NCI-H146 treated with DMSO at 0.1 percent for 48 hours (cell line): Measurements from ENCODE around the gene TASOR.

Experiments
- DNase-seq: peaks from one replicate; lab custom pipeline; 2025; ENCODE audit not compliant: unreplicated experiment; lab: John Stamatoyannopoulos, UW

The TASOR gene

DNA sequence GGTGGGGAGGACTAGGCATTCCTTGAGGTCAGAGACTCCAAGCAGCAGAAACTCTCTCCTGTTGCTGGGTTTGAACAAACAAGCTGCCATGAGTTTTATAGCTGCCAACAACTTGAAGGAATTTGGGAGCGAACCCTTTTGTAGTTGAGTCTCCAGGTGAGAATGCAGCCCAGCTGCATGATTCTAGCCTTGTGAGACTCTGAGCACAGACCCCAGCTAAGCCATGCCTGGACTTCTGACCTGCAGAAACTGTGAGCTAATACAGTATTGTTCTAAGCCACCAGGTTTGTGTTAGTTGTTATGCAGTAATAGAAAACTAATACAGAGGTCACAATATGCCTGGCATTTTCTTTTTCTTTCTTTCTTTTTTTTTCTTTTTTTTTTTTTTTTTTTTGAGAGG lies 6.2 kb upstream of the TASOR start:
- DNase-seq = no peak

- no peak for DNase-seq
These were observed 5.1 kb upstream of the TASOR start for GRCh38 chr3:56688191-56688590.

DNA sequence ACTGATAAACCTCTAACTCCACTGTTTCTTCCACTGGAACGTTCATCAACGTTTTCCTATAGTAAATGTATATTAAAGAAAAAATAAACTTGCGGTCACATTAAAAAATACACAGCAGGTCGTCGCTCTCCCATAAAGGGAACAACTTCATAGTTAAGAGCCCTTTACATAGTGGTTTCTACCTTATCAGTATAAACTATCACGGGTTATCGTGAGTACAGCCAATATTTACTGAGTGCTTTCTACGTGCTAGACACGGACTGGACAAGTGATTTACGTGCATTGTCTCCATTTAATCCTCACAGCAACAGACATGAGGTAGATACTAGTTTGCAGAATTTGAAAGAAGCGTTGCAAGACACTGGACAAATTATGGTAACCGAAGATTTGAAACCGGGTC lies 964 bp upstream of the TASOR start:
- no peak for DNase-seq

DNA sequence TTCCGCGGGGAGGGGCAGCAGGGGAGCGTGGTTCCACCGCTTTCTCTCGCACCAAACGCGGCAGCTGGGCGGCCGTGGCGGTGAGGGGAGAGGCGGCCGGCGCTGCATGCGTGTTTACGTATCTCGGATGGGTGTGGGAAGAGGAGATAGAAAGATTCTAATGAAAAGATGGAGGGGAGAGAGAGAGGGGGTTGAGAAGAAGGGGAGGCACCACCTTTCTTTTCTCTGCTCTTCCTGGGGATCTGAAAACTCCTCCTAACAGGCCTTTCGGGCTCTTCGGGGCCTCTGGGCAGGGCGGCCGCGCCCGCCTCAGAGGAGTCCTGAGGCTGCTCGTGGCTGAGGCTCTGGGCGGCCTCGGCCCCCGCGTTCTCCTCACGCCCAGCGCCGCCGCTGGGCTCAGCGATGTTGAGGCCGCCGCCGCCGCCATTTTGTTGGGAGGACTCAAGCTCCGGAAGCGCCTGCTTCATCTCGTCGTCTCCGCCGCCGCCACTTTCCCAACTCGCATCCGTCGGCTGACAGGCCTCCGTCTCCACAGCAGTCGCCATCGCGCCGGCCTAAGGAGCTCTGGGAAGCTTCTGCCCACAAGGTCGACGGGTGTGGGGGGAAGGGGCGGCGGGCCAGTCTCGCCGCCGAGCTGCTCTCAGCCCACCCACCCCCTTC lies 473 bp downstream of the TASOR start:
- peak; percentile 57 for DNase-seq

GRCh38 chr3:56681984-56682461 lies 1.0 kb downstream of the TASOR start:
- DNase-seq = no peak

DNA sequence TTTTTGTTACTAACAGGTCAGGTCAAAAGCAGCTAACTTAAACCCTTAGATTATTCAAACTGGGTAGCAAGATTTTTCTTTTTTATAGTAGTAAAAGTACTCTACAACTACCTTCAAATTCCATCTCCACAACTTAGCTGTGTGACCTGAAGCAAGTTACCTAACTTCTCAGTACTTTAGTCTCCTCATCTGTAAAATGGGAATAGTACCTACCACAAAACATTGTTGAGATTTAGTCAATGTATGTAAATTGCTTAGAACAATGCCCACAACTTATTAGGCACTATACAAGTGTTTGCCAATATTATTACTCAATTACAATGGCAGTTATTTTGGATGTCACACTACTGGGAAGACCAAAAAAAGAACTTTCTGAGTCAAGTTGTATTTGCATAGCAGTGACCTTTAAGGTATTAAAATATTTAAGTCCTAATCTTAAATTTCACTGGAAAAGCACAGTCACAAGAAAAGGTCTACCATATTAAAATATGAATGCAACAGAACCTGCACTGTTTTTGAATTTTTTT lies 2.9 kb downstream of the TASOR start:
- no peak for DNase-seq

DNA sequence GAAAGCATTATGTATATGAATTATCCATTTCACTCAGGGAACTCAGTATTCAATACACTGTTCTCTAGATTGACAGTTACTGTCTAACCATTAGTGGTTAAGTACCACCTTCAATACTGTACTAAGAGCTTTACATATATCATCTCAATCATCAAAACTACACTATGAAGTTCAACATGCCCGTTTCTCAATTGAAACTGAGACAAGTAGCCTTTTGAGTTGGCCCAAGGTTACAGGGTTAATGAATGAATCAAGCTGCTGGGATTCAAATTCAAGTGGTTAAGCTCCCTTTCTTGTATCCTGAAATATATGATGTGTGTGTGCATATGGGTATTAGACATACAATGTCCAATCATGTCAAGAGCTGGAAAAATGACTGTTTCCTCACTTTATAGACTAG lies 5.8 kb downstream of the TASOR start:
- DNase-seq = no peak

GRCh38 chr3:56673781-56674457 lies 9.1 kb downstream of the TASOR start:
- DNase-seq = no peak

GRCh38 chr3:56667973-56668579 lies 15.0 kb downstream of the TASOR start:
- DNase-seq = no peak

DNA sequence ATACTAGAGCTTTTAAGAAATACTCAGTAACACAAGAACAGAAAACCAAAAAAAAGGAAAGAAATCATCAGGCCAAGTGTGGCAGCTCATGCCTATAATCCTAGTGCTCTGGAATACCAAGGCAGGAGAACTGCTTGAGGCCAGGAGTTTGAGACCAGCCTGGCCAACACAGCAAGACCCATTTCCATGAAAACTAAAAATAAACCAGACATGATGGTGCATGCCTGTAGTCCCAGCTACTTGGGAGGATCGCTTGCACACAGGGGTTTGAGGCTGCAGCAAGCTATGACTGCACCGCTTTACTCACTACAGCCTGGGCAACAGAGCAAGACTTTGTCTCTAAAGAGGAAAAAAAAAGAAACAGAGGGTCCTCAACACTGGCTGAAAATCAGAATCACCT lies 18.2 kb downstream of the TASOR start:
- DNase-seq = no peak

- DNase-seq = no peak
These were observed 27.4 kb downstream of the TASOR start for GRCh38 chr3:56655709-56656108.

DNA sequence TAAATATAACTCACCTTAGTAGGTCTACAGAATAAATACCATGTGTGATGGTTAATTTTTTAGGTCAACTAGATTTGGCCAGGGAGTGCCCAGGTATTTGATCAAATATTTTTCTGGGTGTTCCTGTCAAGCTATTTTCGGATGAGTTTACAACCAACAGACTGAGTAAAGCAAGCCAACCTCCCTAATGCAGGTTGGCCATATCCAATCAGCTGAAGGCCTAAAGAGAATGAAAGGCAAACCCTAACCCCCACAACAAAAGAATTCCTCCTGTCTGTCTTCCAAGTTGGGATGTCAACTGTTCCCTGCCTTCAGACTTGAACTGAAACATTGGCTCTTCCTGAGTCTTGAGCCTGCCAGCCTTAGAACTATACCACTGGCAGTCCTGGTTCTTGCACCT lies 28.6 kb downstream of the TASOR start:
- DNase-seq = no peak

GRCh38 chr3:56645407-56645806 lies 37.7 kb downstream of the TASOR start:
- no peak for DNase-seq

GRCh38 chr3:56633602-56634535 lies 49.2 kb downstream of the TASOR start:
- no peak for DNase-seq
